ENCODE results near the gene JARID2. TPM values are rescaled to one million over a fixed set of nuclear protein-coding genes. Genes with fewer than 3 reads are reported as not detected.

Gene JARID2
- total and polyA plus RNA-seq, 4 donors: 3.8 to 14.8 (median 12.0) TPM

GRCh38 chr6:15374119-15374518, 128.2 kb downstream of the JARID2 start:
- Histone ChIP-seq H3K36me3 (ENCODE audit: control insufficient read depth in 4 of 4, insufficient read depth in 4 of 4, low read length in 4 of 4) (peaks cover 0 to 3% (median 1%) of the 10 kb centered on the region in 4 donors), H3K4me1 (ENCODE audit: control insufficient read depth in 5 of 5, insufficient read depth in 5 of 5, low read length in 5 of 5) (peaks cover 5 to 40% (median 15%) of the 10 kb centered on the region in 5 donors), H3K4me3 (no peak overlapping the region), H3K9ac (ENCODE audit: insufficient read depth in 1 of 2, low read length in 2 of 2) (no peak overlapping the region), H3K9me3 (ENCODE audit: control insufficient read depth in 4 of 4, insufficient read depth in 3 of 4, low read length in 3 of 4) (no peaks in the 10 kb centered on the region), H3K27ac (ENCODE audit: low read depth in 1 of 2, low read length in 1 of 2) (no peak overlapping the region), H3K27me3 (ENCODE audit: control insufficient read depth in 3 of 3, insufficient read depth in 3 of 3, low read length in 2 of 3) (no peaks in the 10 kb centered on the region)
- 88 to 90% methylated on average over 7 of the region's 7 CpGs for WGBS, 2 donors
- TF ChIP-seq CTCF (IDR thresholded peaks at IDR 0.05; ENCODE audit: control extremely low read depth, extremely low read depth): no peak
- no peak for DNase-seq
- ATAC-seq (ENCODE audit: insufficient read depth, low FRiP score): no peak

DNA sequence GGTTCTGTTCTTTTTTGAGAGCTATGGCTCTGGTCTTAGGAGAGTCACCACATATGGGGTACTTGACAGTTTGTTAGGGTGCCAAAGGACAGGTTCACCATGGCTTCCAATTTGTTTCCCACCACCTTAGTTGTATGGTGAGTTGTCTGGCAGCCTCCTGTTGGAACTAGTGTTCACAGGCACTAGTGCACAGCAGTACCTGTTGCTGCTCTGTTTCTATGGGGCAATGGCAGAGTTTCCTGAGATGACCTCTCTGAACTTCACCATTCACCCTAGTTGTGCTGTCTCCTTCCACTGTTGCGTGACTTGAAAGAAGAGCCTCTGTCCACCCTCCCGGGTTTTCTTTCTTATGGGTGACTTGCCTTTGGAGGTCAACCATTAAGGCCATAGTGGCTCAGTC, 129.1 kb downstream of the JARID2 start:
- no peak overlapping the region for H3K27ac ChIP-seq (ENCODE audit: low read depth in 1 of 2, low read length in 1 of 2)
- H3K9me3 ChIP-seq (ENCODE audit: control insufficient read depth in 4 of 4, insufficient read depth in 3 of 4, low read length in 3 of 4): no peaks in the 10 kb centered on the region
- TF ChIP-seq CTCF (IDR thresholded peaks at IDR 0.05; ENCODE audit: control extremely low read depth, extremely low read depth): no peak
- no peak for DNase-seq
- H3K27me3 ChIP-seq (ENCODE audit: control insufficient read depth in 3 of 3, insufficient read depth in 3 of 3, low read length in 2 of 3): no peaks in the 10 kb centered on the region
- no peak overlapping the region for H3K9ac ChIP-seq (ENCODE audit: insufficient read depth in 1 of 2, low read length in 2 of 2)
- no peak for ATAC-seq (ENCODE audit: insufficient read depth, low FRiP score)
- 98 to 99% methylated on average over 2 of the region's 2 CpGs for WGBS, 2 donors
- H3K36me3 ChIP-seq (ENCODE audit: control insufficient read depth in 4 of 4, insufficient read depth in 4 of 4, low read length in 4 of 4): peaks cover 0 to 3% (median 1%) of the 10 kb centered on the region in 4 donors
- H3K4me1 ChIP-seq (ENCODE audit: control insufficient read depth in 5 of 5, insufficient read depth in 5 of 5, low read length in 5 of 5): peaks cover 5 to 37% (median 16%) of the 10 kb centered on the region in 5 donors
- no peak overlapping the region for H3K4me3 ChIP-seq

DNA sequence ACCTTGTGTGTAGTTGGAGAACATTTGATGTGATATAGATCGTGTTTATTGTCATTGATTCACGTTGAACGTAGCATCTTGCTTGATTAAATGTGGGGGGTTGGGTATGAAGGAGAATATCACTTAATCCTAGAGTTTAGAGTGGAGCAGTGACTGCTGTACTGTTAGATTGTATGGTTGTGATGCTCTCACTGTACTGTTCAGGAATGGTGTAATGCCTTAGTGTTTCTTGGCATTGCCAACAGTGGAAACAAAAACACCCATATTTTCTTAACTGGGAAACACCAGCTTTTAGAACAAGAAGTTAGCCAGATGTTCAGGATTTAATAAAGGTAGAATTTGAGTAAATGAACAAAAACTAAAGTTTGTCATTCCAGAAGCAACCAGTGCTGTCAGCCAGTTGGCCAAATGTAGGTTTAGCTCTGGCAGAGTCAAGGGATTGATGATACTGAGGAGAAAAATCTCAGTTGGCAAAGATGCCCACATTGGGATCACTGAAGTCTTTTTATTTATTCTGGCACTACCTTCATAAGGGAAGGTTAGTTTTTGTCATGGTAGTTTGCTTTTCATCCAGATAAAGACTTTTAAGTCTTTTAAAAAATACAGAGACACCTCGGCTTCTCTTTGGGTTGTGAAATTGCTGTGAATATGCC, 129.9 kb downstream of the JARID2 start:
- no peaks in the 10 kb centered on the region for H3K9me3 ChIP-seq (ENCODE audit: control insufficient read depth in 4 of 4, insufficient read depth in 3 of 4, low read length in 3 of 4)
- H3K4me3 ChIP-seq: no peak overlapping the region
- TF ChIP-seq CTCF (IDR thresholded peaks at IDR 0.05; ENCODE audit: control extremely low read depth, extremely low read depth): no peak
- peaks cover 0 to 3% (median 1%) of the 10 kb centered on the region in 4 donors for H3K36me3 ChIP-seq (ENCODE audit: control insufficient read depth in 4 of 4, insufficient read depth in 4 of 4, low read length in 4 of 4)
- peaks cover 5 to 36% (median 12%) of the 10 kb centered on the region in 5 donors for H3K4me1 ChIP-seq (ENCODE audit: control insufficient read depth in 5 of 5, insufficient read depth in 5 of 5, low read length in 5 of 5)
- WGBS, 2 donors: 89 to 93% methylated on average over 4 of the region's 4 CpGs
- no peaks in the 10 kb centered on the region for H3K27me3 ChIP-seq (ENCODE audit: control insufficient read depth in 3 of 3, insufficient read depth in 3 of 3, low read length in 2 of 3)
- H3K9ac ChIP-seq (ENCODE audit: insufficient read depth in 1 of 2, low read length in 2 of 2): no peak overlapping the region
- no peak overlapping the region for H3K27ac ChIP-seq (ENCODE audit: low read depth in 1 of 2, low read length in 1 of 2)
- no peak for DNase-seq
- no peak for ATAC-seq (ENCODE audit: insufficient read depth, low FRiP score)
